HFF-Myc (cell line): ENCODE measurements around the gene WDR27.

Experiments
- DNase-seq: peaks from one replicate; pipeline ENCODE4 v3.0.0-alpha.2; 2011; ENCODE audit warnings: low read depth; ENCODE audit errors: extremely low read depth
- H3K4me3 ChIP-seq: replicated peaks from 2 replicates; pipeline ENCODE4 v1.5.1; 2011; ENCODE audit warnings: low read depth, mild to moderate bottlenecking, control low read depth, low read length
- CTCF ChIP-seq: IDR thresholded peaks from 2 replicates; pipeline ENCODE4 v1.5.1; 2012; ENCODE audit warnings: mild to moderate bottlenecking, low read depth, low read length, control low read depth; ENCODE audit errors: missing control alignments

The WDR27 gene

GRCh38 chr6:169626649-169627048 lies 75.2 kb downstream of the WDR27 start:
- H3K4me3 ChIP-seq: no peak overlapping the region
- no peak for TF ChIP-seq CTCF
- no peak for DNase-seq

GRCh38 chr6:169626169-169626568 lies 75.7 kb downstream of the WDR27 start:
- no peak for DNase-seq
- no peak overlapping the region for H3K4me3 ChIP-seq
- no peak for TF ChIP-seq CTCF

- H3K4me3 ChIP-seq: no peak overlapping the region
- TF ChIP-seq CTCF: no peak
- no peak for DNase-seq
Measured at GRCh38 chr6:169625376-169625775, 76.5 kb downstream of the WDR27 start.

- no peak for TF ChIP-seq CTCF
- H3K4me3 ChIP-seq: no peak overlapping the region
- DNase-seq: no peak
Measured at GRCh38 chr6:169624785-169625184, 77.0 kb downstream of the WDR27 start.

GRCh38 chr6:169623975-169624374 lies 77.9 kb downstream of the WDR27 start:
- no peak for TF ChIP-seq CTCF
- no peak overlapping the region for H3K4me3 ChIP-seq
- no peak for DNase-seq

GRCh38 chr6:169623343-169623742 lies 78.5 kb downstream of the WDR27 start:
- DNase-seq: no peak
- TF ChIP-seq CTCF: no peak
- H3K4me3 ChIP-seq: no peak overlapping the region

- H3K4me3 ChIP-seq: no peak overlapping the region
- no peak for TF ChIP-seq CTCF
- DNase-seq: no peak
Measured at GRCh38 chr6:169622618-169623017, 79.2 kb downstream of the WDR27 start.
